Measurements from ENCODE around the gene TKT. TPM values are rescaled to one million over a fixed set of nuclear protein-coding genes. Genes with fewer than 3 reads are reported as not detected.

Gene TKT
- total RNA-seq, 1 experiment from 2014 or later, result 634 TPM

DNA sequence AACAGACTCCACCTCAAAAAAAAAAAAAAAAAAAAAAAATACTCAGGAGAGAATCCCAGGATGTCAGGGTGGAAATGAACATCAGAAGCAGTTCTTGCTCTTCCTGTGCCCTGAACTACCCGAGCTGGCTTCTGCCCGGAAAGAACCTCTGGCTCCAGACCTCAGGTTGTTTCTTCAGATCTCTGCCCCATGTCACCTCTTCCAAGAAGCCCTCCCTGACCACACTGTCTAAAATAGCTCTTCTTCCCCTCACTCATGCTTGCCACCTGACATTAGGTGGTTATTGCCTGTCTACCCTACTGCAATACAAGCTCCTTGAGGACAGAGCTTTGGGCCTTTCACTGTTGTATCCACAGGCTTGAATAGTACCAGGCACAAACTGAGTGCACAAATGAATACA, 8.2 kb downstream of the TKT start (continued):
- TF ChIP-seq SIN3A (IDR thresholded peaks at IDR 0.05; ENCODE audit: low read depth) (no peak), SP1 (IDR thresholded peaks at IDR 0.05; ENCODE audit: low read depth) (no peak), ELF1 (IDR thresholded peaks at IDR 0.05; ENCODE audit: borderline replicate concordance, low read depth) (no peak), CBX3 (IDR thresholded peaks at IDR 0.05; ENCODE audit: low read depth) (no peak), TCF7L2 (IDR thresholded peaks at IDR 0.05; ENCODE audit: borderline replicate concordance, extremely low read depth, insufficient read depth, insufficient read length) (no peak), EZH2phosphoT487 (IDR thresholded peaks at IDR 0.05; ENCODE audit: borderline replicate concordance) (no peak), CEBPB (IDR thresholded peaks at IDR 0.05; ENCODE audit: low read depth) (no peak), RAD21 (IDR thresholded peaks at IDR 0.05; ENCODE audit: low read depth) (no peak), SRF (IDR thresholded peaks at IDR 0.05; ENCODE audit: low read depth) (no peak)
- TF ChIP-seq, protein P1, sequence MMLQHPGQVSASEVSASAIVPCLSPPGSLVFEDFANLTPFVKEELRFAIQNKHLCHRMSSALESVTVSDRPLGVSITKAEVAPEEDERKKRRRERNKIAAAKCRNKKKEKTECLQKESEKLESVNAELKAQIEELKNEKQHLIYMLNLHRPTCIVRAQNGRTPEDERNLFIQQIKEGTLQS (IDR thresholded peaks at IDR 0.05), result no peak
- TF ChIP-seq, protein P2, sequence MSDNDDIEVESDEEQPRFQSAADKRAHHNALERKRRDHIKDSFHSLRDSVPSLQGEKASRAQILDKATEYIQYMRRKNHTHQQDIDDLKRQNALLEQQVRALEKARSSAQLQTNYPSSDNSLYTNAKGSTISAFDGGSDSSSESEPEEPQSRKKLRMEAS (IDR thresholded peaks at IDR 0.05), result no peak

DNA sequence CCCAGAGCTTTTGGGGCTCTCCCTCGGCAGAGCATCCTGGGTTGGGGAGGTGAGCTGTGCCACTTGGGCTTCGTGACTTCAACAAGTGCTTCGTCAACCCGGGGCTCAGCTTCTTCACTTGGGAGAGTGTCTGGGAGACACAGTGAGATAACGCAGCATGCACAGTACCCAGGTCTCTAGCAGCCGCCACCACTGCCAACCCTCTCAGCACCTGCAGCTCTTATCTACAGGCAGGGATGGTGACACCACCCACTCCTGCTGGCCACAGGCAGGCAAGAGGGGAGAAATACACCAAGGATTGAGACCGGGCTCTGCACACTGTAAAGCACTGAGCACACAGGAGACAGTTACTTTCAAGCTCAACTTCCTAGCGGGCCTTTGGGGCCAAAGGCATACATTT, 11.6 kb downstream of the TKT start:
- H3K9ac ChIP-seq (ENCODE audit: low read length), result no peak overlapping the region
- H3K9me3 ChIP-seq (ENCODE audit: control insufficient read depth in 1 of 2, insufficient read depth in 1 of 2, low read depth in 1 of 2, low read length in 2 of 2), result no peaks in the 10 kb centered on the region
- ChIA-PET RAD21 (ENCODE audit: low non-redundant PET in 1 of 2, low total read pairs in 2 of 2, uncharacterized antibody in 2 of 2, unreplicated experiment in 2 of 2) (no interaction called here), CTCF (no interaction called here), POLR2A (interaction anchor here (0.6 kb wide), 1 partner anchor 750 kb away, joined by 3 read pairs; no protein-coding TSS in a partner anchor)
- ATAC-seq (no peak), DNase-seq (ENCODE audit: low read depth, low spot score) (no peak)
- H3K79me2 ChIP-seq (ENCODE audit: insufficient read depth, low read length), result peaks cover 100% of the 10 kb centered on the region
- no TSS peak for BruUV-seq (replicated peaks)
- H3K27me3 ChIP-seq (ENCODE audit: insufficient read depth, low read length), result no peaks in the 10 kb centered on the region
- H3K27ac ChIP-seq (ENCODE audit: low read depth, low read length), result peak overlapping the region; percentile 82; the same call in 1 of the 2 replicates
- H3K4me1 ChIP-seq (ENCODE audit: control insufficient read depth in 1 of 2, insufficient read depth in 2 of 2, low read length in 2 of 2), result peaks cover 27 to 80% of the 10 kb centered on the region in 2 experiments
- H3K36me3 ChIP-seq (ENCODE audit: control insufficient read depth in 1 of 2, insufficient read depth in 2 of 2, low read length in 2 of 2), result peaks cover 11 to 43% of the 10 kb centered on the region in 2 experiments
- H3K9me2 ChIP-seq (ENCODE audit: insufficient read depth), result no peaks in the 10 kb centered on the region
- H3K4me3 ChIP-seq (replicated peaks in 1 of 2; ENCODE audit: low read depth in 1 of 2, low read length in 2 of 2), result no peak overlapping the region
- H2AFZ ChIP-seq (ENCODE audit: low read depth, low read length, poor library complexity, severe bottlenecking), result no peak overlapping the region
- intact Hi-C loops (cut with micrococcal nuclease), result no loop called here
- peaks cover 21% of the 10 kb centered on the region for H4K20me1 ChIP-seq (ENCODE audit: insufficient read depth)
- H3K4me2 ChIP-seq (ENCODE audit: low read length), result no peak overlapping the region
- no peak for TF ChIP-seq EGR1 (IDR thresholded peaks at IDR 0.05; ENCODE audit: low read depth)
- TF ChIP-seq TCF7L2 (IDR thresholded peaks at IDR 0.05; ENCODE audit: borderline replicate concordance, extremely low read depth, insufficient read depth, insufficient read length), result no peak
- TF ChIP-seq POLR2A (IDR thresholded peaks at IDR 0.05; ENCODE audit: borderline replicate concordance, extremely low read depth, insufficient read depth, insufficient read length), result no peak
- TF ChIP-seq EZH2 (IDR thresholded peaks at IDR 0.05), result no peak
- TF ChIP-seq, protein P3, sequence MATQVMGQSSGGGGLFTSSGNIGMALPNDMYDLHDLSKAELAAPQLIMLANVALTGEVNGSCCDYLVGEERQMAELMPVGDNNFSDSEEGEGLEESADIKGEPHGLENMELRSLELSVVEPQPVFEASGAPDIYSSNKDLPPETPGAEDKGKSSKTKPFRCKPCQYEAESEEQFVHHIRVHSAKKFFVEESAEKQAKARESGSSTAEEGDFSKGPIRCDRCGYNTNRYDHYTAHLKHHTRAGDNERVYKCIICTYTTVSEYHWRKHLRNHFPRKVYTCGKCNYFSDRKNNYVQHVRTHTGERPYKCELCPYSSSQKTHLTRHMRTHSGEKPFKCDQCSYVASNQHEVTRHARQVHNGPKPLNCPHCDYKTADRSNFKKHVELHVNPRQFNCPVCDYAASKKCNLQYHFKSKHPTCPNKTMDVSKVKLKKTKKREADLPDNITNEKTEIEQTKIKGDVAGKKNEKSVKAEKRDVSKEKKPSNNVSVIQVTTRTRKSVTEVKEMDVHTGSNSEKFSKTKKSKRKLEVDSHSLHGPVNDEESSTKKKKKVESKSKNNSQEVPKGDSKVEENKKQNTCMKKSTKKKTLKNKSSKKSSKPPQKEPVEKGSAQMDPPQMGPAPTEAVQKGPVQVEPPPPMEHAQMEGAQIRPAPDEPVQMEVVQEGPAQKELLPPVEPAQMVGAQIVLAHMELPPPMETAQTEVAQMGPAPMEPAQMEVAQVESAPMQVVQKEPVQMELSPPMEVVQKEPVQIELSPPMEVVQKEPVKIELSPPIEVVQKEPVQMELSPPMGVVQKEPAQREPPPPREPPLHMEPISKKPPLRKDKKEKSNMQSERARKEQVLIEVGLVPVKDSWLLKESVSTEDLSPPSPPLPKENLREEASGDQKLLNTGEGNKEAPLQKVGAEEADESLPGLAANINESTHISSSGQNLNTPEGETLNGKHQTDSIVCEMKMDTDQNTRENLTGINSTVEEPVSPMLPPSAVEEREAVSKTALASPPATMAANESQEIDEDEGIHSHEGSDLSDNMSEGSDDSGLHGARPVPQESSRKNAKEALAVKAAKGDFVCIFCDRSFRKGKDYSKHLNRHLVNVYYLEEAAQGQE (IDR thresholded peaks at IDR 0.05; ENCODE audit: low read depth), result no peak
- no peak for TF ChIP-seq FOSL1 (IDR thresholded peaks at IDR 0.05; ENCODE audit: low read depth)
- no peak for TF ChIP-seq RAD21 (IDR thresholded peaks at IDR 0.05; ENCODE audit: low read depth)
- TF ChIP-seq SP1 (IDR thresholded peaks at IDR 0.05; ENCODE audit: low read depth), result no peak
- TF ChIP-seq, protein P4, sequence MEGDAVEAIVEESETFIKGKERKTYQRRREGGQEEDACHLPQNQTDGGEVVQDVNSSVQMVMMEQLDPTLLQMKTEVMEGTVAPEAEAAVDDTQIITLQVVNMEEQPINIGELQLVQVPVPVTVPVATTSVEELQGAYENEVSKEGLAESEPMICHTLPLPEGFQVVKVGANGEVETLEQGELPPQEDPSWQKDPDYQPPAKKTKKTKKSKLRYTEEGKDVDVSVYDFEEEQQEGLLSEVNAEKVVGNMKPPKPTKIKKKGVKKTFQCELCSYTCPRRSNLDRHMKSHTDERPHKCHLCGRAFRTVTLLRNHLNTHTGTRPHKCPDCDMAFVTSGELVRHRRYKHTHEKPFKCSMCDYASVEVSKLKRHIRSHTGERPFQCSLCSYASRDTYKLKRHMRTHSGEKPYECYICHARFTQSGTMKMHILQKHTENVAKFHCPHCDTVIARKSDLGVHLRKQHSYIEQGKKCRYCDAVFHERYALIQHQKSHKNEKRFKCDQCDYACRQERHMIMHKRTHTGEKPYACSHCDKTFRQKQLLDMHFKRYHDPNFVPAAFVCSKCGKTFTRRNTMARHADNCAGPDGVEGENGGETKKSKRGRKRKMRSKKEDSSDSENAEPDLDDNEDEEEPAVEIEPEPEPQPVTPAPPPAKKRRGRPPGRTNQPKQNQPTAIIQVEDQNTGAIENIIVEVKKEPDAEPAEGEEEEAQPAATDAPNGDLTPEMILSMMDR (IDR thresholded peaks at IDR 0.05 in 2 of 3, conservative IDR thresholded peaks at IDR 0.05 in 1 of 3; ENCODE audit: borderline replicate concordance in 1 of 3, insufficient read depth in 1 of 3, low read depth in 2 of 3, low read length in 2 of 3), result no peak
- no peak for TF ChIP-seq EZH2phosphoT487 (IDR thresholded peaks at IDR 0.05; ENCODE audit: borderline replicate concordance)
- TF ChIP-seq CEBPB (IDR thresholded peaks at IDR 0.05; ENCODE audit: low read depth), result no peak
- TF ChIP-seq, protein P2 (IDR thresholded peaks at IDR 0.05), result no peak
- no peak for TF ChIP-seq ELF1 (IDR thresholded peaks at IDR 0.05; ENCODE audit: borderline replicate concordance, low read depth)
- no peak for TF ChIP-seq CBX3 (IDR thresholded peaks at IDR 0.05; ENCODE audit: low read depth)
- no peak for TF ChIP-seq YY1 (IDR thresholded peaks at IDR 0.05; ENCODE audit: extremely low read depth, insufficient replicate concordance, low read depth, low read length)
- no peak for TF ChIP-seq POLR2AphosphoS5 (IDR thresholded peaks at IDR 0.05; ENCODE audit: low read depth, low read length)
- no peak for TF ChIP-seq ZFX (IDR thresholded peaks at IDR 0.05)
- no peak for TF ChIP-seq JUND (IDR thresholded peaks at IDR 0.05)

All from HCT116 (cell line).